HepG2 (cell line): ENCODE results near the gene ALG14. TPM values are rescaled to one million over a fixed set of nuclear protein-coding genes. Genes with fewer than 3 reads are reported as not detected.

Source experiments
- ADNP ChIP-seq: sonication (generic); formaldehyde crosslinking; IDR thresholded peaks from 2 replicates; pipeline ENCODE4 v1.4.0; 2020; ENCODE audit warnings: missing genetic modification reagents
- CBX1 ChIP-seq: IDR thresholded peaks from one replicate; pipeline ENCODE4 v1.6.1; 2016; ENCODE audit warnings: antibody characterized with exemption, low read depth
- FOXA1 ChIP-seq, 2 experiments: fragments of 450-650 bp in 1 of 2; sonication (generic) in 1 of 2; formaldehyde crosslinking in 1 of 2; IDR thresholded peaks; 2 replicates each; pipeline versions ENCODE4 v1.4.0 to v1.6.1; 2016 to 2020; ENCODE audit warnings: missing genetic modification reagents in 1 of 2
- FUBP1 ChIP-seq: sonication (generic); formaldehyde crosslinking; IDR thresholded peaks from 2 replicates; pipeline ENCODE4 v1.5.1; 2020; ENCODE audit warnings: missing genetic modification reagents, mild to moderate bottlenecking, borderline replicate concordance
- GFI1 ChIP-seq: sonication (generic); formaldehyde crosslinking; IDR thresholded peaks from 2 replicates; pipeline ENCODE4 v1.5.0; 2020; ENCODE audit warnings: missing genetic modification reagents, mild to moderate bottlenecking, borderline replicate concordance
- IRF2 ChIP-seq: IDR thresholded peaks from 2 replicates; pipeline ENCODE4 v1.6.1; 2018; ENCODE audit warnings: missing genetic modification reagents, missing compliant biosample characterization
- MTA3 ChIP-seq: sonication (generic); formaldehyde crosslinking; IDR thresholded peaks from 2 replicates; pipeline ENCODE4 v1.4.0; 2020; ENCODE audit warnings: missing genetic modification reagents
- NFAT5 ChIP-seq: sonication (generic); formaldehyde crosslinking; IDR thresholded peaks from 2 replicates; pipeline ENCODE4 v1.4.0; 2020; ENCODE audit warnings: missing genetic modification reagents
- NR3C1 ChIP-seq: sonication (generic); formaldehyde crosslinking; IDR thresholded peaks from 2 replicates; pipeline ENCODE4 v1.4.0; 2020; ENCODE audit warnings: missing genetic modification reagents
- REL ChIP-seq: sonication (generic); formaldehyde crosslinking; conservative IDR thresholded peaks from 2 replicates; pipeline ENCODE4 v1.8.0; 2022; ENCODE audit warnings: mild to moderate bottlenecking, missing genetic modification reagents, moderate library complexity
- SRSF9 ChIP-seq: fragments of 200-400 bp; formaldehyde crosslinking; IDR thresholded peaks from 2 replicates; pipeline ENCODE4 v1.6.1; 2018; ENCODE audit warnings: borderline replicate concordance, mild to moderate bottlenecking, low read depth, low read length; ENCODE audit not compliant: insufficient read depth, poor library complexity, severe bottlenecking
- SSRP1 ChIP-seq: IDR thresholded peaks from 2 replicates; pipeline ENCODE4 v1.6.1; 2016; ENCODE audit warnings: control low read depth
- ZNF629 ChIP-seq: sonication (generic); formaldehyde crosslinking; conservative IDR thresholded peaks from 2 replicates; pipeline ENCODE4 v1.5.0; 2020; ENCODE audit warnings: missing genetic modification reagents
- ZNF646 ChIP-seq: sonication (generic); formaldehyde crosslinking; IDR thresholded peaks from 2 replicates; pipeline ENCODE4 v1.9.0; 2021; ENCODE audit warnings: mild to moderate bottlenecking, missing genetic modification reagents
- ZNF784 ChIP-seq: sonication (generic); formaldehyde crosslinking; IDR thresholded peaks from 2 replicates; pipeline ENCODE4 v1.5.1; 2020; ENCODE audit warnings: missing genetic modification reagents, mild to moderate bottlenecking, borderline replicate concordance
- polyA plus RNA-seq, 8 experiments: library from polyadenylated mRNA; depleted of rRNA in 3 of 8; stranded (reverse) in 7 of 8; unstranded in 1 of 8; fragments of >200 nt; fragmentation: Illumina TruSeq in 4 of 8; extraction: Trizol in 4 of 8; gene quantifications; 2 replicates each; pipeline versions ENCODE4 v1.2.1 to v1.2.3, GENCODE V29; 2011 to 2016; ENCODE audit warnings: low read depth in 4 of 8, missing spikeins in 1 of 8, mixed read lengths in 1 of 8; ENCODE audit not compliant: insufficient read depth in 1 of 8
- total RNA-seq, 5 experiments: library from RNA; depleted of rRNA; stranded (reverse); fragments of >200 nt; fragmentation: Illumina TruSeq; extraction: Trizol; gene quantifications; 2 replicates each; pipeline ENCODE4 v1.2.3, GENCODE V29; 2016; ENCODE audit warnings: low read depth in 1 of 5

ALG14 gene
- total and polyA plus RNA-seq, 2 of the 13 experiments (the other 11 are each of a cell fraction or from before 2014, with no cell fraction given), result 4.5 to 12.7 TPM

- TF ChIP-seq ZNF646 (CRISPR knock-in tag) (no peak), ZNF629 (CRISPR knock-in tag) (no peak), IRF2 (CRISPR knock-in tag) (0 out of 2 replicates have a peak, but pooled peaks have one; percentile 38), FUBP1 (CRISPR knock-in tag) (no peak), SSRP1 (CRISPR knock-in tag) (no peak), REL (no peak), ZNF784 (no peak), FOXA1 (IDR thresholded peaks at IDR 0.05) (no peak), FOXA1 (CRISPR knock-in tag; IDR thresholded peaks at IDR 0.05) (no peak), MTA3 (no peak), SRSF9 (no peak), NR3C1 (CRISPR knock-in tag) (no peak), GFI1 (CRISPR knock-in tag) (no peak), NFAT5 (CRISPR knock-in tag) (no peak), CBX1 (no peak), ADNP (no peak)
These were observed 114.7 kb downstream of the ALG14 start (continued) for GRCh38 chr1:94958081-94958480.
